Measurements from ENCODE around the gene CASP10. TPM values are rescaled to one million over a fixed set of nuclear protein-coding genes. Genes with fewer than 3 reads are reported as not detected.
A peak's percentile ranks its signal among the peaks of the same experiment; 100 is the strongest.

CASP10 gene
- total RNA-seq, 2 experiments from 2014 or later: 15.9 to 16.7 TPM

DNA sequence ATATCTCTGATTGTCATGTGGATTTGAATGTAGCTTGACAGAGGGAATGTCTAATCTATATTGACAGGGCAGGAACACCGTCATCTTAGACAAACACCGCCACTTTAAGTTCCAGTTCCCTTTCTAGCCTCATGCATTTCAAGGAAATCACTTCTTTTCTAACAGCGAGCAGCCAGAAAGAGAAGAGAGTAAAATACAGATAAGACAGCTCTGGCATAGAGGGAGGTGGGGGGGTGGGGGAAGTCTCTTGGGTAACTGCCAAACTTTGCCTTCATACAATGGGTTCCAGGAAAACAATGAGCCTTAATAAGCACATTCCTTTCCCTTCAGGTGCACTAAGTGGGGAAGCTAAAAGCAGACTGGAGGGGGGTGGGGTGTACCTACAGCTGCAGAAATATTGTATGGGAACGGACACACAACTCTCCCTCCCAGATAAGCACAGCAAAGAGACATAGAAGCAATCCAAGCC, 37.2 kb downstream of the CASP10 start:
- Mint-ChIP-seq H3K9me3 (no peaks in the 10 kb centered on the region), H3K36me3 (peaks cover 12% of the 10 kb centered on the region), H3K4me3 (no peak overlapping the region), H3K4me1 (ENCODE audit: low read depth) (peaks cover 45% of the 10 kb centered on the region), H3K27ac (no peak overlapping the region), H3K27me3 (no peaks in the 10 kb centered on the region)
- intact Hi-C loops (cut with micrococcal nuclease): no loop called here
- ChIA-PET CTCF (interaction anchor here (2.3 to 4.9 kb wide), 3 partner anchors 12 to 151 kb away, joined by 8 to 32 read pairs (median 21); partner anchors contain the start of gene CASP10), POLR2A (interaction anchor here (1.8 kb wide), 1 partner anchor 13 kb away, joined by 7 read pairs; no protein-coding TSS in a partner anchor)
- no peak for DNase-seq

DNA sequence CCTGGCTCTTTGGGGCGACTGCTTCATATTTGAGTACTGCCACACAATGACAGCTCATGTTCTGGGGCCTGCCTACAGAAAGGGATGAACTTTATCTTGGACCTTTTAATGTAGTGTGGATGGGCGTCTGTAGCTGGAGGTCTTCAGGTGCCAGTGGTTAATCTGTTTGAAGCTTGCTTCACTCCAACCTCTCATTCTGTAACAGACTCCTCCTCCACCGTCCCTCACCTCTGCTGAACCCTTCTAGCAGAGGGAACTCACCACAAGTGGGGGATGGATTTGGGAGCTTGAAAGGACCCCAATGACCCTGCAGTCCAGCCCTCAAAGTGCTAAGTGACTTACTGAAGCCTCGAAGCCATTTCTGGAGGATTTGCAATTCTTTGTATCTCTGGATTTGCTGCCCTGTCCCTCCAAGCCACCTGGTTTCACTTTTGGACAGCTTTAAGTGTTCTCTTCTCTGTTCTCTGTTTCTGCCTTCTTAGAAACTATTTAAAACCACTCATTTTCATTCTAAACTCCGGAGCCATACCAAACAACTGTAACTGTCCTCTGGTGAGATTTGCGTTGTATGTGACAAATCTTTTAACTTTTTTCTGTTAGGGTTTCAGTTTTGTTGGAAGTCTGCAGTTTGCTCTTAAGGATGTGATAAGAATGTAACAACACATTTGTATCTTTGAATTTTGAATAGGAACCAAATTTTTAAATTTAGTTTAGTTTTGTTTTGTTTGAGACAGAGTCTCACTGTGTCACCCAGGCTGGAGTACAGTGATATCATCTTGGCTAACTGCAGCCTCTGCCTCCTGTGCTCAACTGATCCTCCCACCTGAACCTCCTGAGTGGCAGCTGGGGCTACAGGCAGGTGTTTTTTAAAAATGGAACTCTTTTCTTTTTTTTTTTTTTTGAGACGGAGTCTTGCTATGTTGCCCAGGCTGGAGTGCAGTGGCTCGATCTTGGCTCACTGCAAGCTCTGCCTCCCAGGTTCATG, 40.4 kb downstream of the CASP10 start:
- no peaks in the 10 kb centered on the region for H3K27me3 Mint-ChIP-seq
- H3K36me3 Mint-ChIP-seq: peaks cover 5% of the 10 kb centered on the region
- H3K27ac Mint-ChIP-seq: no peak overlapping the region
- intact Hi-C loops (cut with micrococcal nuclease): no loop called here
- H3K4me3 Mint-ChIP-seq: no peak overlapping the region
- DNase-seq: no peak
- no peaks in the 10 kb centered on the region for H3K9me3 Mint-ChIP-seq
- POLR2A ChIA-PET: no interaction called here
- H3K4me1 Mint-ChIP-seq (ENCODE audit: low read depth): peaks cover 33% of the 10 kb centered on the region
- CTCF ChIA-PET: interaction anchor here (0.8 to 4.9 kb wide), 4 partner anchors 9 to 322 kb away, joined by 3 to 32 read pairs (median 12); partner anchors contain the start of gene CASP10

DNA sequence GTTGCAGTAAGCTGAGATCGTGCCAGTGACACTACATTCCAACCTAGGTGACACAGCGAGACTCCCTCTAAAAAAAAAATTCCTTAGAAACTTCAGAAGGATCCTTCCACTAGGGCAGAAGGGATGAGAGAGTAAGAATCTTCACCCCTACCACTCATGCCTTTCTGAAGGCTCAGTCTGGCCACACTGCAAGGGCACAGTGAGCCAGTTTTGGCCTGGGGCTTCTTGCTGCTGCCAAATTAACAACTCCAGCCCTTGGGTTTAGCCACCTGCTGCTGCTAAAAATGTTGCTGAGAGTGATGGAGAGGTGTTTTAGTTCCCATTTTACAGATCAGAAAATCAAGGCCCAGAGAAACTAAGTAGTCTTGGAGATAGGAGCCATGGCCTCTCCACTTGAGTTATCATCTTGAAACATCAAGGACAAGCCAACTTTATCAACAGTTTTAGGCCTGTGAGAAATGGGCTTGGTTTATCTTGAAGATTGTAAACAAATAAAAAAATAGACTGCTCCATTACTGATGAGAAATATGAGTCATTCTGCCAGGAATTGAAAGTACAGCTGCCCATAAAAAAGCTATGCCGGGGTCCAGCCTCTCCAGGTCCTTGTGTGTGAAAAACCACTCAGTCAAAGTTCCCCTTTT, 45.5 kb downstream of the CASP10 start:
- H3K9me3 Mint-ChIP-seq: no peaks in the 10 kb centered on the region
- ChIA-PET CTCF (interaction anchor here (0.5 to 1.3 kb wide), 3 partner anchors 16 to 47 kb away, joined by 3 read pairs; no protein-coding TSS in a partner anchor), POLR2A (interaction anchor here (0.9 kb wide), 1 partner anchor 223 kb away, joined by 3 read pairs; the partner anchor contains the start of genes STRADB and TRAK2)
- H3K27ac Mint-ChIP-seq: peak overlapping the region; percentile 30
- H3K4me1 Mint-ChIP-seq (ENCODE audit: low read depth): peaks cover 40% of the 10 kb centered on the region
- no peak overlapping the region for H3K4me3 Mint-ChIP-seq
- no peaks in the 10 kb centered on the region for H3K27me3 Mint-ChIP-seq
- peaks cover 2% of the 10 kb centered on the region for H3K36me3 Mint-ChIP-seq
- intact Hi-C loops (cut with micrococcal nuclease): no loop called here
- DNase-seq: no peak

DNA sequence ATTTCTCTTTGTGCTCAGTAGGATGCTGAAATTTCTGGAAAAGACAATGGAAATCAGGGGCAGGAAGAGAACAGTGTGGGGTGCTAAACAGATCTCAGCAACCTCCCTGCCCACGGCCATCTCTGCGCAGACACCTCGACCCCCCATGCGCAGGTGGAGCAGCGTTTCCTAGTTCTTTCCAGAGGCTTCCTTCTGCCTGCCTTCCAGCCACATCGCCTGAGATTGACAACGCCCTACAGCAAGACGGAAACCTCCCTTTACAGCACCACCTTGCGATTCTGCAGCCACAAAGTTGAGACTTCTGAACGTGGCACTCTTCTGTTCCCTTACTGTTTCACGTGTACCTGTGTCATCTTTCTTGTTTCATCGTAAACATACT, 46.0 kb downstream of the CASP10 start:
- peaks cover 37% of the 10 kb centered on the region for H3K4me1 Mint-ChIP-seq (ENCODE audit: low read depth)
- ChIA-PET POLR2A (interaction anchor here (0.9 kb wide), 1 partner anchor 222 kb away, joined by 3 read pairs; the partner anchor contains the start of genes STRADB and TRAK2), CTCF (interaction anchor here (1.0 to 2.0 kb wide), 3 partner anchors 16 to 47 kb away, joined by 3 to 6 read pairs (median 3); no protein-coding TSS in a partner anchor)
- H3K36me3 Mint-ChIP-seq: peaks cover 7% of the 10 kb centered on the region
- intact Hi-C loops (cut with micrococcal nuclease): no loop called here
- no peaks in the 10 kb centered on the region for H3K9me3 Mint-ChIP-seq
- DNase-seq: peak; percentile 24
- H3K27ac Mint-ChIP-seq: peak overlapping the region; percentile 30
- H3K27me3 Mint-ChIP-seq: no peaks in the 10 kb centered on the region
- H3K4me3 Mint-ChIP-seq: peak overlapping the region; percentile 10

DNA sequence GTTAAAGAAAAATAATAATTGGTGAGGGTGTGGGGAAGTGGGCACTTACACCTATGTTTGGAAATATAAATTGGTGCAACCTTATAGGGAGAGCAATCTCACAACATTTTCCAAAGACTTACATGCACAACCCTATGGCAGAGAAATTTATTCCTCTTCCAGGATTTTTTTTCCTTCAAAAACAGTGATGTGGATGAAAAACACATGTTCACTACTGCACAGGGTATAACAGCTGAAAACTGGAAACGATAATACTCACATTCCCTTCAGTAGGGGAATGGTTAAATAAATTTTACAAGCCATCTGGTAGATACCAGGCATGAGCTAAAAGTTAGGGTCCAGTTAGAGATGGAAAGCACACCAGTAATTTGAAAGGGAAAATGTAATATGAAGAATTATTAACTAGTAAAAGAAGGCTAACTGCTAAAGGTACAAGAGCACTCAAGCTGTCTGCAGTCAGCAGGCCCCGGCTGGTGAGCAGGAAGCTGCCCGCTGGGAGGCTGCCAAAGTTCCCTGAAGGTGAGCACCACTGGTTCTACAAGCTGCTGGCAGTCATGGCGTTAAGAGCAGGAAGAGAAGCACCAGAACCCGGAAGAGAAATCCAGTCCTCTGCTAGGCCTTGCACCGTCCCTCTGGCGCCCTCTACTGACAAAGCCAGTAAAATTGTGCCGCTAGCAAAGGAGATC, 49.0 kb downstream of the CASP10 start:
- Mint-ChIP-seq H3K4me1 (ENCODE audit: low read depth) (peaks cover 42% of the 10 kb centered on the region), H3K9me3 (no peaks in the 10 kb centered on the region), H3K27ac (peak overlapping the region; percentile 98), H3K36me3 (peaks cover 22% of the 10 kb centered on the region), H3K27me3 (no peaks in the 10 kb centered on the region), H3K4me3 (peak overlapping the region; percentile 49)
- intact Hi-C loops (cut with micrococcal nuclease): loop anchor here (1.0 to 5.0 kb wide), 10 partner anchors 38 to 705 kb away; partner anchors contain the start of genes BZW1, CASP10, HYCC2 and ORC2
- POLR2A ChIA-PET: interaction anchor here (0.8 to 3.6 kb wide), 13 partner anchors 11 to 368 kb away, joined by 3 to 96 read pairs (median 7); partner anchors contain the start of genes CASP10, CASP8, CLK1 and NIF3L1
- peak; percentile 94 for DNase-seq
- CTCF ChIA-PET: interaction anchor here (0.6 to 4.5 kb wide), 74 partner anchors 10 to 548 kb away, joined by 3 to 215 read pairs (median 6); partner anchors contain the start of genes ALS2, BZW1, CASP10 and CASP8

DNA sequence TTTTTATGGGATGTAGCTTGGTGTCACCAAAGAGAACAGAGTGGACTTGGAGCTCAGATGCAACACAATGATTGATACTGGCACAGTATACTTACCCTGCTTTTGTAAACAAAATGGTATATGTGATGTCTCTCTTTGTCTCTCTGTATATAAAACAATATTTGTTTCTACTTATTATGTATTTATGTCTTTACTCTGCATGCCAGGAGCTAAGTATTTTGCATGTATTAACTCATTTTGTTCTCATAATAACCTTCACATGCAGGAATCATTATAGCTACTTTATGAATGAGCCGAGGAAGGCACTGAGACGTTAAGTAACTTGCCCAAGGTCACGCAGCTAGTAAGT, 49.5 kb downstream of the CASP10 start:
- Mint-ChIP-seq H3K4me3 (peak overlapping the region; percentile 49), H3K36me3 (peaks cover 22% of the 10 kb centered on the region), H3K27me3 (no peaks in the 10 kb centered on the region), H3K9me3 (no peaks in the 10 kb centered on the region), H3K4me1 (ENCODE audit: low read depth) (peaks cover 47% of the 10 kb centered on the region), H3K27ac (peak overlapping the region; percentile 98)
- POLR2A ChIA-PET: interaction anchor here (0.8 to 3.6 kb wide), 14 partner anchors 12 to 368 kb away, joined by 3 to 96 read pairs (median 7); partner anchors contain the start of genes CASP10, CASP8, CLK1 and NIF3L1
- CTCF ChIA-PET: interaction anchor here (0.6 to 4.5 kb wide), 70 partner anchors 10 to 548 kb away, joined by 3 to 215 read pairs (median 6); partner anchors contain the start of genes ALS2, BZW1, CASP10 and CASP8
- intact Hi-C loops (cut with micrococcal nuclease): loop anchor here (1.0 to 5.0 kb wide), 10 partner anchors 38 to 706 kb away; partner anchors contain the start of genes BZW1, CASP10, HYCC2 and ORC2
- no peak for DNase-seq

DNA sequence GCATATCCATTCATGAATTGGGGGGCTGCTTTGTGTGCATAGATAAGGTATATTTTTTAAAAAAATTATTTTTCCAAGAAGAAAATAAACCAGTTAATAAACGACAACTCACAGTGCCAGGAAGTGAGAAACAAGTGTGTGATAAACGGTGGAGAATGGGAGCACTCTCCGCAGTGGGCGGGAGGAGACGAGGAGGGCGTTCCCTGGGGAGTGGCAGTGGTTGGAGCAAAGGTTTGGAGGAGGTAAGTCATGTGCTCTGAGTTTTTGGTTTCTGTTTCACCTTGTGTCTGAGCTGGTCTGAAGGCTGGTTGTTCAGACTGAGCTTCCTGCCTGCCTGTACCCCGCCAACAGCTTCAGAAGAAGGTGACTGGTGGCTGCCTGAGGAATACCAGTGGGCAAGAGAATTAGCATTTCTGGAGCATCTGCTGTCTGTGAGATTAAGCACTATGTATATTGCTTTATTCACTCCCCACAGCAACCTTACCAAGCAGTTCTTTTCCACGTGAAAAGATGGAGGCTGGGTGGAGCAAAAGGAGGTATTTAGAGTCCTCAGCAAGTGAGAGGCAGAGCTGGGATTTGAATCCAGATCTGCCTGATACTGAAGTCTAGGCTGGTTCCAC, 50.4 kb downstream of the CASP10 start:
- peaks cover 52% of the 10 kb centered on the region for H3K4me1 Mint-ChIP-seq (ENCODE audit: low read depth)

DNA sequence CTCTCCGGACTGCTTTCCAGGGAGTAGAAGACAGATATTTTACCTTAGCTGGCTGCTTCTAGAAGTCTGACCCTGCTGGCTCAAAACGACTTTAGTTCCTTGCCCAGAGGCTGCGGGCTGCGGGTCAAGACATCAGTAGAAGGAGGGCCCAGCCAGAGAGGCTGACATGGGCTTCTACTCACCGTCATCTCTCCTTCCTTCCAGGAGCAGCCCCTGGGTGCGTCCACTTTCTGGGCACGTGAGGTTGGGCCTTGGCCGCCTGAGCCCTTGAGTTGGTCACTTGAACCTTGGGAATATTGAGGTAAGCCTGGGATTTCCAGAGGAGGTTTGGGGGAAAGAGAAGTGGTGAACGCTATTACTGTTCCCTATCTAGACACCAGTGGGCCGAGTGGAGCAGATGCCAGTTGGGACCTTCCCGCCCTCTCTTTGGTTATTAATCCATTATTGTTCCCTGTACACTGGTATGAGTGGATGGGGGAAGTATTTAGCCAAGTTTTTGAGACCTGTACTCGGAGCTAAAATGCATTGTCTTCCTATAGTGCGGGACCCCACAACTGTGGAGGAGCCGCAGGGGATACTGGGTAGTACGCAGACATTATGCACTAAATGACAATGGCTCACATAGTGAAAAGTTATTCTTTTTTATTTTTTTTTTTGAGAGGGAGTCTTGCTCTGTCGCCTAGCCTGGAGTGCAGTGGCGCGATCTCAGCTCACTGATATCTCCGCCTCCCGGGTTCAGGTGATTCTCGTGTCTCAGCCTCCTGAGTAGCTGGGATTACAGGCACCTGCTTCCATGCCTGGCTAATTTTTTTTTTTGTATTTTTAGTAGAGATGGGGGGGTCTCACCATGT, 51.1 kb downstream of the CASP10 start:
- CTCF ChIA-PET: interaction anchor here (0.6 to 4.5 kb wide), 27 partner anchors 12 to 370 kb away, joined by 3 to 215 read pairs (median 11); partner anchors contain the start of genes CASP10, CASP8, CFLAR and NIF3L1
- peak; percentile 47 for DNase-seq
- POLR2A ChIA-PET: interaction anchor here (0.6 to 3.6 kb wide), 23 partner anchors 8 to 370 kb away, joined by 3 to 96 read pairs (median 7); partner anchors contain the start of genes CASP10, CASP8, CFLAR and CLK1
- Mint-ChIP-seq H3K27ac (peak overlapping the region; percentile 98), H3K4me3 (peak overlapping the region; percentile 98), H3K9me3 (no peaks in the 10 kb centered on the region), H3K27me3 (no peaks in the 10 kb centered on the region), H3K36me3 (peaks cover 28% of the 10 kb centered on the region), H3K4me1 (ENCODE audit: low read depth) (peaks cover 47% of the 10 kb centered on the region)
- intact Hi-C loops (cut with micrococcal nuclease): loop anchor here (1.0 to 5.0 kb wide), 9 partner anchors 22 to 707 kb away; partner anchors contain the start of genes BZW1, CFLAR, NIF3L1 and ORC2

More for the DNA sequence above, 50.4 kb downstream of the CASP10 start:
- CTCF ChIA-PET: interaction anchor here (0.6 to 4.5 kb wide), 32 partner anchors 12 to 369 kb away, joined by 3 to 215 read pairs (median 11); partner anchors contain the start of genes CASP10, CASP8, CFLAR and NIF3L1
- Mint-ChIP-seq H3K4me3 (peak overlapping the region; percentile 98), H3K27me3 (no peaks in the 10 kb centered on the region), H3K27ac (peak overlapping the region; percentile 98), H3K36me3 (peaks cover 28% of the 10 kb centered on the region), H3K9me3 (no peaks in the 10 kb centered on the region)
- intact Hi-C loops (cut with micrococcal nuclease): loop anchor here (1.0 to 5.0 kb wide), 9 partner anchors 21 to 707 kb away; partner anchors contain the start of genes BZW1, CFLAR, NIF3L1 and ORC2
- POLR2A ChIA-PET: interaction anchor here (1.0 to 3.6 kb wide), 17 partner anchors 9 to 369 kb away, joined by 3 to 96 read pairs (median 9); partner anchors contain the start of genes CASP10, CASP8, CFLAR and CLK1
- DNase-seq: peak; percentile 94

DNA sequence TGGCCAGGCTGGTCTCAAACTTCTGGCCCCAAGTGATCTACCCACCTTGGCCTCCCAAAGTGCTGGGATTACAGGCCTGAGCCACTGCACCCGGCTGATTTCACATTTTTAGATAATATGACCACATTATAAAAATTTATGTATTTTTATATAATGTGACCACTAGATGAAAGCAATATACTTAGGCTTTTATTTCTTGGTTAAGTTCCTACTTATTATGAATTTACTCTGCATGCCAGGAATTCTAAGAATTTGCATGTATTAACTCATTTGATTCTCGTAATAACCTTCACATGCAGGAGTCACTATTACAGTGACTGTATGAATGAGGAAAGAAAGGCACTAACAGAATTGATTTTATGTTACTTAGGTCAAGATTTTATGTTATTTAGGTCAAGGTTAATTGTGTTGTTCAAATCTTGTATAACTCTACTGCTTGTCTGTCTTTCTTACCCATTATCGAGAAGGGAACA, 51.8 kb downstream of the CASP10 start:
- H3K27ac Mint-ChIP-seq: peak overlapping the region; percentile 98
- peaks cover 32% of the 10 kb centered on the region for H3K36me3 Mint-ChIP-seq
- ChIA-PET CTCF (interaction anchor here (1.1 to 4.5 kb wide), 5 partner anchors 22 to 131 kb away, joined by 3 to 215 read pairs (median 50); partner anchors contain the start of genes CASP10 and CASP8), POLR2A (interaction anchor here (0.6 to 3.6 kb wide), 17 partner anchors 19 to 370 kb away, joined by 3 to 96 read pairs (median 9); partner anchors contain the start of genes CASP10, CASP8, CLK1 and NIF3L1)
- H3K9me3 Mint-ChIP-seq: no peaks in the 10 kb centered on the region
- no peaks in the 10 kb centered on the region for H3K27me3 Mint-ChIP-seq
- intact Hi-C loops (cut with micrococcal nuclease): loop anchor here (5.0 kb wide), 3 partner anchors 38 to 422 kb away; partner anchors contain the start of genes BZW1 and ORC2
- H3K4me3 Mint-ChIP-seq: peak overlapping the region; percentile 98
- DNase-seq: no peak
- H3K4me1 Mint-ChIP-seq (ENCODE audit: low read depth): peaks cover 50% of the 10 kb centered on the region
